ENCODE results near the gene ERVMER34-1.
A peak's percentile ranks its signal among the peaks of the same experiment; 100 is the strongest.

ERVMER34-1 gene

GRCh38 chr4:52750819-52751486 lies at the start of gene ERVMER34-1:
Gene ERVMER34-1, minus strand, starts transcription at chr4:52751425. Its CDS starts 5,905 bp downstream, at chr4:52745520.
- DNase-seq, result peak; percentile 57

- DNase-seq, result no peak
Observed at GRCh38 chr4:52799813-52800212, 48.6 kb upstream of the ERVMER34-1 start.

- no peak for DNase-seq
Observed at GRCh38 chr4:52795533-52795932, 44.3 kb upstream of the ERVMER34-1 start.

GRCh38 chr4:52791936-52792335 lies 40.7 kb upstream of the ERVMER34-1 start:
- no peak for DNase-seq

GRCh38 chr4:52789774-52790173 lies 38.5 kb upstream of the ERVMER34-1 start:
- no peak for DNase-seq

- no peak for DNase-seq
Observed at GRCh38 chr4:52788806-52789205, 37.6 kb upstream of the ERVMER34-1 start.

- no peak for DNase-seq
Observed at GRCh38 chr4:52783069-52783468, 31.8 kb upstream of the ERVMER34-1 start.

GRCh38 chr4:52780617-52781354 lies 29.6 kb upstream of the ERVMER34-1 start:
- DNase-seq, result no peak

GRCh38 chr4:52780206-52780605 lies 29.0 kb upstream of the ERVMER34-1 start:
- DNase-seq, result no peak

- DNase-seq, result no peak
Observed at GRCh38 chr4:52760256-52760655, 9.0 kb upstream of the ERVMER34-1 start.

- no peak for DNase-seq
Observed at GRCh38 chr4:52755426-52755825, 4.2 kb upstream of the ERVMER34-1 start.

- DNase-seq, result no peak
Observed at GRCh38 chr4:52752936-52753335, 1.7 kb upstream of the ERVMER34-1 start.

GRCh38 chr4:52751487-52751911 lies 274 bp upstream of the ERVMER34-1 start:
- DNase-seq, result peak; percentile 52

GRCh38 chr4:52750213-52750612 lies 1.0 kb downstream of the ERVMER34-1 start:
- DNase-seq, result no peak

GRCh38 chr4:52748432-52748831 lies 2.8 kb downstream of the ERVMER34-1 start:
- DNase-seq, result no peak

GRCh38 chr4:52744588-52744987 lies 6.6 kb downstream of the ERVMER34-1 start:
- DNase-seq, result no peak

GRCh38 chr4:52743444-52744019 lies 7.7 kb downstream of the ERVMER34-1 start:
- no peak for DNase-seq

- no peak for DNase-seq
Observed at GRCh38 chr4:52729586-52729985, 21.6 kb downstream of the ERVMER34-1 start.

- DNase-seq, result no peak
Observed at GRCh38 chr4:52728691-52729240, 22.5 kb downstream of the ERVMER34-1 start.

- DNase-seq, result no peak
Observed at GRCh38 chr4:52726826-52727580, 24.2 kb downstream of the ERVMER34-1 start.

- DNase-seq, result peak; percentile 89
Observed at GRCh38 chr4:52721968-52722815, 29.0 kb downstream of the ERVMER34-1 start.

- no peak for DNase-seq
Observed at GRCh38 chr4:52718123-52718522, 33.1 kb downstream of the ERVMER34-1 start.
